ENCODE measurements around the gene LPCAT1.

Gene LPCAT1

DNA sequence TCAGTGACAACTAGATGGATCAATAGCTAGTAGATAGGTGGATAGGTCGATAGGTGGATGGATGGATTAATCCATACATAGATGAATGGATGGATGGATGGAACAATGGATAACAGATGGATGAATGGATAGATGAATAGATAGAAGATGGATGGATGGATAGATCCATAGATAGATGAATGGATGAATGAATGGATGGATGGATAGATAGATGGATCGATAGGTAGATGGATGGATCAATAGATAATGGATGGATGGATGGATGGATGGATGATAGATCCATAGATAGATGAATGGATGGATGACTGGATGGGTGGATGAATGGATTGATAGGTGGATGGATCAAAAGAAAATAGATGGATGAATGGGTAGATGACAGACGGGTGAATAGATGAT, 83.7 kb downstream of the LPCAT1 start:
- H3K9ac ChIP-seq (ENCODE audit: low read length in 5 of 5): no peak overlapping the region
- peaks cover 29 to 50% (median 43%) of the 10 kb centered on the region in 5 donors for H3K27me3 ChIP-seq (ENCODE audit: control insufficient read depth in 5 of 5, insufficient read depth in 4 of 5, low read length in 5 of 5)
- H3K36me3 ChIP-seq (ENCODE audit: control insufficient read depth in 5 of 5, insufficient read depth in 5 of 5, low read length in 5 of 5): no peaks in the 10 kb centered on the region
- no peak overlapping the region for H3K27ac ChIP-seq (ENCODE audit: low read depth, low read length)
- peaks cover 0 to 9% (median 4%) of the 10 kb centered on the region in 5 donors for H3K4me1 ChIP-seq (ENCODE audit: control insufficient read depth in 5 of 5, insufficient read depth in 5 of 5, low read length in 5 of 5)
- no peak overlapping the region for H3K4me3 ChIP-seq (ENCODE audit: low read depth in 1 of 5, low read length in 5 of 5)
- peaks cover 0 to 10% (median 6%) of the 10 kb centered on the region in 5 donors for H3K9me3 ChIP-seq (ENCODE audit: control insufficient read depth in 5 of 5, low read length in 5 of 5)

DNA sequence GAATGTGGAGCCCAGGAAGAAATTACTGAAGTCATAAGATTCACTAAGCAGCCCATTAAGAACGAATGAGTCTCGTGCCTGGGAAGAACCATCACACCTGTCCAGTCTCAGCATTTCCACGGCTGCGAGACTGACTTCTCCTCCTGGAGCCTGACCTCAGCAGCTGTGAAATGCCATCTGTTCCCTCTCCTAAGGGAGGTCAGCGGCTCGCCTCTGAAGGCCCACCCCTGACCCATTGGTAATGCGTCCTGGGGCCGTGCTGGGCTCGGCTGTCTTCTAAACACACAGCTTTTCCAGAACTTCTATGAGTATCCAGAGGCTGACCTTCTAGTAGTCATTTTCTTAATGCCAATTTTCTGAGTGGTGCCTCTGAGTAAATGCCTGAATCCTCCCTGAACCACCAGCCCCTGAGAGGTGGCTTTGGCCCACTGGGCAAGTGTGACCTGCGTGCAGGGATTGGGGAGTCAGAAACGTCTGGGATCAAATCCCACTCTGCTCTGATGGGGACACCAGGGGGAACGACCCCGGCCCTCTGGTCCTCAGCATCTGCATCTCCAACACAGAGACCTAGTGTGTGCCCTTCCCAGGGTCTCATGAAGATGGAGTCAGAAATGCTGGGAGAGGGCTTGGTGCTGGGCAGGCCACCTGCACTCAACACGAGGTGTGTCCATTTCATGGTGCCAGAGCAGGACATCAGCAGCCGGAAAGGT, 84.2 kb downstream of the LPCAT1 start:
- no peak overlapping the region for H3K27ac ChIP-seq (ENCODE audit: low read depth, low read length)
- H3K9me3 ChIP-seq (ENCODE audit: control insufficient read depth in 5 of 5, low read length in 5 of 5): peaks cover 0 to 10% (median 6%) of the 10 kb centered on the region in 5 donors
- H3K4me3 ChIP-seq (ENCODE audit: low read depth in 1 of 5, low read length in 5 of 5): no peak overlapping the region
- no peaks in the 10 kb centered on the region for H3K36me3 ChIP-seq (ENCODE audit: control insufficient read depth in 5 of 5, insufficient read depth in 5 of 5, low read length in 5 of 5)
- peaks cover 25 to 45% (median 39%) of the 10 kb centered on the region in 5 donors for H3K27me3 ChIP-seq (ENCODE audit: control insufficient read depth in 5 of 5, insufficient read depth in 4 of 5, low read length in 5 of 5)
- peaks cover 0 to 3% (median 0%) of the 10 kb centered on the region in 5 donors for H3K4me1 ChIP-seq (ENCODE audit: control insufficient read depth in 5 of 5, insufficient read depth in 5 of 5, low read length in 5 of 5)
- H3K9ac ChIP-seq (ENCODE audit: low read length in 5 of 5): no peak overlapping the region

GRCh38 chr5:1438871-1439270, 84.9 kb downstream of the LPCAT1 start:
- Histone ChIP-seq H3K4me3 (ENCODE audit: low read depth in 1 of 5, low read length in 5 of 5) (no peak overlapping the region), H3K4me1 (ENCODE audit: control insufficient read depth in 5 of 5, insufficient read depth in 5 of 5, low read length in 5 of 5) (no peaks in the 10 kb centered on the region), H3K27me3 (ENCODE audit: control insufficient read depth in 5 of 5, insufficient read depth in 4 of 5, low read length in 5 of 5) (peaks cover 18 to 38% (median 32%) of the 10 kb centered on the region in 5 donors), H3K9ac (ENCODE audit: low read length in 5 of 5) (no peak overlapping the region), H3K9me3 (ENCODE audit: control insufficient read depth in 5 of 5, low read length in 5 of 5) (peaks cover 0 to 11% (median 9%) of the 10 kb centered on the region in 5 donors), H3K27ac (ENCODE audit: low read depth, low read length) (no peak overlapping the region), H3K36me3 (ENCODE audit: control insufficient read depth in 5 of 5, insufficient read depth in 5 of 5, low read length in 5 of 5) (no peaks in the 10 kb centered on the region)

GRCh38 chr5:1437876-1438559, 85.7 kb downstream of the LPCAT1 start:
- no peak overlapping the region for H3K27ac ChIP-seq (ENCODE audit: low read depth, low read length)
- H3K9me3 ChIP-seq (ENCODE audit: control insufficient read depth in 5 of 5, low read length in 5 of 5): peaks cover 0 to 18% (median 10%) of the 10 kb centered on the region in 5 donors
- no peak overlapping the region for H3K4me3 ChIP-seq (ENCODE audit: low read depth in 1 of 5, low read length in 5 of 5)
- H3K9ac ChIP-seq (ENCODE audit: low read length in 5 of 5): no peak overlapping the region
- no peaks in the 10 kb centered on the region for H3K4me1 ChIP-seq (ENCODE audit: control insufficient read depth in 5 of 5, insufficient read depth in 5 of 5, low read length in 5 of 5)
- no peaks in the 10 kb centered on the region for H3K36me3 ChIP-seq (ENCODE audit: control insufficient read depth in 5 of 5, insufficient read depth in 5 of 5, low read length in 5 of 5)
- H3K27me3 ChIP-seq (ENCODE audit: control insufficient read depth in 5 of 5, insufficient read depth in 4 of 5, low read length in 5 of 5): peaks cover 10 to 30% (median 27%) of the 10 kb centered on the region in 5 donors

- Histone ChIP-seq H3K9me3 (ENCODE audit: control insufficient read depth in 5 of 5, low read length in 5 of 5) (peaks cover 0 to 22% (median 10%) of the 10 kb centered on the region in 5 donors), H3K27ac (ENCODE audit: low read depth, low read length) (no peak overlapping the region), H3K27me3 (ENCODE audit: control insufficient read depth in 5 of 5, insufficient read depth in 4 of 5, low read length in 5 of 5) (peaks cover 4 to 23% (median 20%) of the 10 kb centered on the region in 5 donors), H3K4me1 (ENCODE audit: control insufficient read depth in 5 of 5, insufficient read depth in 5 of 5, low read length in 5 of 5) (no peaks in the 10 kb centered on the region), H3K9ac (ENCODE audit: low read length in 5 of 5) (no peak overlapping the region), H3K36me3 (ENCODE audit: control insufficient read depth in 5 of 5, insufficient read depth in 5 of 5, low read length in 5 of 5) (no peaks in the 10 kb centered on the region), H3K4me3 (ENCODE audit: low read depth in 1 of 5, low read length in 5 of 5) (no peak overlapping the region)
Observed at GRCh38 chr5:1437226-1437829, 86.4 kb downstream of the LPCAT1 start.

DNA sequence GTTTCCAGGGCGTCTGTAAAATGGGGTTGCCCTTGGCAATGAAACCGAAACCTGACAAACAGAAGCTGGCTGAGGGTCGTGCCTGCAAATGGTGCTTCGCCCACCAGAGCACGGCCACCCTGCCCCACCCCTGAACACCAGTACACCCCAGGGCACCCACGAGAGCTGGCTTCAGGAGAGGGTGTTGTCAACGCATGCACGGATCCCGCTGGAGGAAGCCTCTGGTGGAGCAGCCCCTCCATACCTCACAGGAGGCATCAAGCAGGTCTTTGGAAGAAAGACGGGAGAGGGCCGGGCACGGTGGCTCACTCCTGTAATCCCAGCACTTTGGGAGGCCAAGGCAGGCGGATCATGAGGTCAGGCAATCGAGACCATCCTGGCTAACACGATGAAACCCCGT, 87.1 kb downstream of the LPCAT1 start:
- H3K27me3 ChIP-seq (ENCODE audit: control insufficient read depth in 5 of 5, insufficient read depth in 4 of 5, low read length in 5 of 5): peaks cover 4 to 19% (median 17%) of the 10 kb centered on the region in 5 donors
- no peaks in the 10 kb centered on the region for H3K4me1 ChIP-seq (ENCODE audit: control insufficient read depth in 5 of 5, insufficient read depth in 5 of 5, low read length in 5 of 5)
- H3K4me3 ChIP-seq (ENCODE audit: low read depth in 1 of 5, low read length in 5 of 5): no peak overlapping the region
- no peak overlapping the region for H3K27ac ChIP-seq (ENCODE audit: low read depth, low read length)
- H3K36me3 ChIP-seq (ENCODE audit: control insufficient read depth in 5 of 5, insufficient read depth in 5 of 5, low read length in 5 of 5): no peaks in the 10 kb centered on the region
- no peak overlapping the region for H3K9ac ChIP-seq (ENCODE audit: low read length in 5 of 5)
- H3K9me3 ChIP-seq (ENCODE audit: control insufficient read depth in 5 of 5, low read length in 5 of 5): peaks cover 0 to 22% (median 10%) of the 10 kb centered on the region in 5 donors

- H3K36me3 ChIP-seq (ENCODE audit: control insufficient read depth in 5 of 5, insufficient read depth in 5 of 5, low read length in 5 of 5): no peaks in the 10 kb centered on the region
- H3K4me3 ChIP-seq (ENCODE audit: low read depth in 1 of 5, low read length in 5 of 5): no peak overlapping the region
- peaks cover 4 to 15% (median 10%) of the 10 kb centered on the region in 5 donors for H3K27me3 ChIP-seq (ENCODE audit: control insufficient read depth in 5 of 5, insufficient read depth in 4 of 5, low read length in 5 of 5)
- no peaks in the 10 kb centered on the region for H3K4me1 ChIP-seq (ENCODE audit: control insufficient read depth in 5 of 5, insufficient read depth in 5 of 5, low read length in 5 of 5)
- no peak overlapping the region for H3K27ac ChIP-seq (ENCODE audit: low read depth, low read length)
- peaks cover 0 to 22% (median 9%) of the 10 kb centered on the region in 5 donors for H3K9me3 ChIP-seq (ENCODE audit: control insufficient read depth in 5 of 5, low read length in 5 of 5)
- H3K9ac ChIP-seq (ENCODE audit: low read length in 5 of 5): no peak overlapping the region
Observed at GRCh38 chr5:1436036-1436435, 87.7 kb downstream of the LPCAT1 start.

DNA sequence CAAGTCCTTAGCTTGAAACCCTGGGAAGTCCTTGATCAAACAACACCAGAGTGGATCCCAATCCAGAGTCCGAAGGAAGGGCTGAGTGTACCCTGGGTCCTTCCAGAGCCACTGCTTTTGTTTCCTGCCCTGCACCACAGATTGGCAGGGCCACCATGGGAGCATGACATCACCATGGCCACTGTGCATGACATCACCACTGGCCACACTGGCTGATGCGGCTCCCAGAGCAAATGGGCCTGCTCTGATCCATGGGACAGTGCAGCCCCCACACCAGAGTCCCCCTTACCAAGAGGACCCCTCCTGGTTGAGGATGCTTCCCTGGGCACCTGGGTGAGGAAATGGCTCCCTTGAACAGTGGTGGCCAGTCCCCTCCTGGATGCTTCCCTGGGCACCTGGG, 88.4 kb downstream of the LPCAT1 start:
- no peak overlapping the region for H3K4me3 ChIP-seq (ENCODE audit: low read depth in 1 of 5, low read length in 5 of 5)
- H3K9me3 ChIP-seq (ENCODE audit: control insufficient read depth in 5 of 5, low read length in 5 of 5): peaks cover 0 to 16% (median 8%) of the 10 kb centered on the region in 5 donors

GRCh38 chr5:1432296-1432695, 91.5 kb downstream of the LPCAT1 start:
- Histone ChIP-seq H3K36me3 (ENCODE audit: control insufficient read depth in 5 of 5, insufficient read depth in 5 of 5, low read length in 5 of 5) (no peaks in the 10 kb centered on the region), H3K27me3 (ENCODE audit: control insufficient read depth in 5 of 5, insufficient read depth in 4 of 5, low read length in 5 of 5) (peaks cover 0 to 7% (median 0%) of the 10 kb centered on the region in 5 donors), H3K9me3 (ENCODE audit: control insufficient read depth in 5 of 5, low read length in 5 of 5) (peaks cover 10 to 43% (median 37%) of the 10 kb centered on the region in 5 donors), H3K27ac (ENCODE audit: low read depth, low read length) (no peak overlapping the region), H3K4me1 (ENCODE audit: control insufficient read depth in 5 of 5, insufficient read depth in 5 of 5, low read length in 5 of 5) (no peaks in the 10 kb centered on the region), H3K4me3 (ENCODE audit: low read depth in 1 of 5, low read length in 5 of 5) (no peak overlapping the region), H3K9ac (ENCODE audit: low read length in 5 of 5) (no peak overlapping the region)

More for the DNA sequence above, 88.4 kb downstream of the LPCAT1 start:
- Histone ChIP-seq H3K36me3 (ENCODE audit: control insufficient read depth in 5 of 5, insufficient read depth in 5 of 5, low read length in 5 of 5) (no peaks in the 10 kb centered on the region), H3K9ac (ENCODE audit: low read length in 5 of 5) (no peak overlapping the region), H3K27ac (ENCODE audit: low read depth, low read length) (no peak overlapping the region), H3K27me3 (ENCODE audit: control insufficient read depth in 5 of 5, insufficient read depth in 4 of 5, low read length in 5 of 5) (peaks cover 0 to 13% (median 9%) of the 10 kb centered on the region in 5 donors), H3K4me1 (ENCODE audit: control insufficient read depth in 5 of 5, insufficient read depth in 5 of 5, low read length in 5 of 5) (no peaks in the 10 kb centered on the region)

DNA sequence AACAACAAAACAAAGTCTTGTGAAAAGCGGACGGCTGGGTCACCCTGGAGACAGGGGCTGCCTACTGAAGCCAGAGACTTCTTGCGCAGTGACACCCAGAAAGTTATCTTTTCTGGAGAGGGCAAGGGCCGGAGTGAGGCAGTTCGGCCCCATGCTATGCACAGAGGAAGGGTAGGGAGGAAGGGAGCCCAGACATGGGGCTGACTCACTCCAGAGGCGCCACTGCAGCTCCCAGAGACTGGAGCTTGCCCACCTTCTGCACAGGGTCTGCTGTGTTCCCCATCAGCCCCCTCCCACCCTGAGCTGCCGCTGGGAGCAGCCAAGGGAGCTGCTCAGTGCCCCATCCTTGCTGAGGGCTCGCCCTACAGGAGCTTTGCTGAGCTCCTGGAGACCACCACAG, 91.9 kb downstream of the LPCAT1 start:
- no peak overlapping the region for H3K4me3 ChIP-seq (ENCODE audit: low read depth in 1 of 5, low read length in 5 of 5)
- no peaks in the 10 kb centered on the region for H3K4me1 ChIP-seq (ENCODE audit: control insufficient read depth in 5 of 5, insufficient read depth in 5 of 5, low read length in 5 of 5)
- H3K27me3 ChIP-seq (ENCODE audit: control insufficient read depth in 5 of 5, insufficient read depth in 4 of 5, low read length in 5 of 5): peaks cover 0 to 7% (median 0%) of the 10 kb centered on the region in 5 donors
- H3K9ac ChIP-seq (ENCODE audit: low read length in 5 of 5): no peak overlapping the region
- peaks cover 10 to 44% (median 40%) of the 10 kb centered on the region in 5 donors for H3K9me3 ChIP-seq (ENCODE audit: control insufficient read depth in 5 of 5, low read length in 5 of 5)
- no peaks in the 10 kb centered on the region for H3K36me3 ChIP-seq (ENCODE audit: control insufficient read depth in 5 of 5, insufficient read depth in 5 of 5, low read length in 5 of 5)
- H3K27ac ChIP-seq (ENCODE audit: low read depth, low read length): no peak overlapping the region
